ENCODE measurements around the gene GNAS.
A peak's percentile ranks its signal among the peaks of the same experiment; 100 is the strongest.
"Not testable (repeated sequence)": the region's sequence is repeated elsewhere in the genome, so short reads cannot be mapped to it uniquely, and the experiment has no call there.

Gene GNAS

DNA sequence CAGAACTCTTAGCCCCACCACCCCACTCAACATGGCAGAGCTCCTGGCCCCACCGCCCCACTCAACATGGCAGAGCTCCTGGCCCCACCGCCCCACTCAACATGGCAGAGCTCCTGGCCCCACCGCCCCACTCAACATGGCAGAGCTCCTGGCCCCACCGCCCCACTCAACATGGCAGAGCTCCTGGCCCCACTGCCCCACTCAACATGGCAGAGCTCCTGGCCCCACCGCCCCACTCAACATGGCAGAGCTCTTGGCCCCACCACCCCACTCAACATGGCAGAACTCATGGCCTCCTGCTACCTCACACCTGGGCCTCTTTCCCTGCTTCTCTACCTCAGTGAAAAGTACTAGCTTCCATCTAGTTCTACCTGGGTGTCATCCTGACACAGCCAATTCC lies 23.7 kb upstream of the GNAS start:
- not testable (repeated sequence) for DNase-seq

DNA sequence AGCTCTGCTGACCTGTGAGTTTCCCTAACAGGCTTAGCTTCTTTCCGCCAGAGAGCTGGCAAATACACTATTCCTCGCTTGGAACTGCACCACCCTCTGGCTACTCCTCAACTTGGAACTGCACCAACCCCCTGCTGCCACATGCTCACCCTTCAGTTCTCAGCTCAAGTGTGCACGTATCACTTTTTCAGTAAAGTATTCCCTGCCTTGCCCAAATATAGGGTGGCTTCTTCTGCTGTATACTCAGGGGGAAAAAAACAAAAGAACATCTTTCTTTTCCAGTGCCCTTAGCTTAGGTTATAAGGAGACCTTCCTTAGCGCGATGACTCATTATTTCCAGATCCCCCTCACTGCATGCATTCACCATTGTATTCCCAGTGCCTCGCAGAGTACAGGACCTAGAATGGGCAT lies 23.0 kb upstream of the GNAS start:
- DNase-seq: no peak

DNA sequence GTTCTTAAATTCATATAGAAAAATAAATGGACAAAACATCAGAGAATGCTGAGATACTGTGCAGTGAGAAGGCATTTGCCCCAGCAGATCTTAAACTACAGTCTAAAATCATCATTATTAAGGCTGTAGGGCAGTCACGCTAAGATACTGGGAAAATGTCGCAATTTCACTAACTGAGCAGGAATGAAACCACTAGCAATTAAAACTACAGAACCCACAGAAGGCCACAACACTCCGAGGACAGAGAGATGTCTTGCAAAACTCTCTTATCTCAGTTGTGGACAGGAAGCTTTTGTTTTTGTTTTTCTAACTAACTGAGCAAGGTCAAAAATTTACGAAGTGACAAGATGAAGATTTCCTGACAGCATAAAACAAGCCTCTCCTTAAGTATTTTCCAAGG lies 20.1 kb upstream of the GNAS start:
- DNase-seq: no peak

DNA sequence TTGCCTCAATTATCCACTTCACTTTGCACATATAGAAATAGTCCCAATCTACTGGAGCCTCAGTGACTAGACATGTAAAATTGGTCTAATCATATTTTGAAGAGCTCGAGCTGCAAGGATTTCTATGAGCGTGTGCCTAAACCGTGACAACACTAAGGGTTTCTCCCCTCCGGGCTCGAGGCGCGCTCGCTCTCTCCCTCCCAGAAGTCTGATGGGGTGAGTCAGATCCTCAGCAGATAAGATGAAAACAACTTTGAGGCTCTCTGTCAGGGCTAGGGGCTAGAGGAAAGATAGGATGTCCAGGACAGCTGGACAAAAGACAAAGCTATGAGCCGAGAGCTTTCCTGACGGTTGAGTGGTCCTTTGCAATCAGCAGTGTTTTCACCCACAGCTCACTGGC lies 18.6 kb upstream of the GNAS start:
- DNase-seq: no peak

DNA sequence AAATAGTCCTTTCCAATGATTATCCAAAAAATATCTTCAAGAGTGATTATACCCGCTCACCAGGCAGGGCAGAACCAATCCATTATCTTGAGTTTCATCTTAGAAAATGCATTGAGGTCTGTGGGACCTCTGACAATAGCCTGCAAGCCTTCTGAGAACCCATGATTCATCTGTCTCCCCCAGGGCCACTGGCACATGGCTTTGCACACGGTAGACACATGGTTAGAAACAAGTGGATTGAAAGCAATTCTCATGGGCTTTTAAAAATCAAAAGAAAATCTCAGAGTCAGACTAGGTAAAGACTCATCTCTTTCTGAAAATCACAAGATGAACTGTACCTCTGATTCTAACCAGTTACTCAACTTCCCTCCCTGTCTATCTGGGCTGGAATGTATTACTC lies 17.3 kb upstream of the GNAS start:
- DNase-seq: no peak

DNA sequence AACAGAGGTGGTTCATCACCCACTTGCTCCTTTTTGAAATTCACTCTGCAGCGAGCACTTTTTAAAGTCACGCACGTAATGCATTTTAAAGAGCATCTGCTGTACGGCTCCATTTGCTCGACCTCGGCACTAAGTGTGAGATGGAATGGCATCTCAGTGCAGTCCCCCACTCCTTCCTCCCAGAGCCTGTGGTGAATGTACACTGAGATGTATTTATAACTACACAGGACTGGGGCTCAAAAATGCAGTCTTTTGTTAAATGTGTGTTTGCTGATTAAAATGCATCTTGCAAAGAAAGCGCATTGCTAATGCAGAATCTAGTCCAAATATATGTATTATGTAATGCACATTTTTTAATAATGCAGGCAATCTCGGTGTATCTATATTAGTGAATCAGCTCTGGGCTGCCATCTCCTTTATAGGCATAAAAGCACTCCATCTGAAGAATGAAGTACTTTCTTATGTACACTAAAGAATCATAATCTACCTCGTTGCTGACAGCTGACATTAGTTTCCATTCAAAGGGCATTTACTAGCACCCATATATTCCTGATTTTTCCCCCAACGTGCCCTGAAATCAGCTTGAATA lies 15.8 kb upstream of the GNAS start:
- DNase-seq: no peak

DNA sequence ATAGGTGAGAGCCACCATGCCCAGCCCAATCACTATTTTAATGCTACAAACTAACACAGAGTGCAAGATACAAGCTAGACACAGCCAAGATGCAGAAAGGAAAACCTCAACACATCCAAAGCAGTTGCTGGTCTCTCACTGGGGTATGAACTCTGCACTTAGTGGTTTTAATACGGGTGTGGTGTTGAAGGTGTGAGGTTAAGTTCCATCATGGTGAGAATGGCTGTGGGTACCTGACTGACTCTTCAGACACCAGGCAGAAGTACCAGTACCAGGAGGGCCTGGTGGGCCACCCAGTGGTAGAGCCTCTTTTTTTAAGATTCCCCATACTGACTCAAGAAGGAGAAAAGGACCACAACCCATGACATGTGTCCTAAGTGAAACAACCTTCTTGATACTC lies 14.8 kb upstream of the GNAS start:
- DNase-seq: no peak

DNA sequence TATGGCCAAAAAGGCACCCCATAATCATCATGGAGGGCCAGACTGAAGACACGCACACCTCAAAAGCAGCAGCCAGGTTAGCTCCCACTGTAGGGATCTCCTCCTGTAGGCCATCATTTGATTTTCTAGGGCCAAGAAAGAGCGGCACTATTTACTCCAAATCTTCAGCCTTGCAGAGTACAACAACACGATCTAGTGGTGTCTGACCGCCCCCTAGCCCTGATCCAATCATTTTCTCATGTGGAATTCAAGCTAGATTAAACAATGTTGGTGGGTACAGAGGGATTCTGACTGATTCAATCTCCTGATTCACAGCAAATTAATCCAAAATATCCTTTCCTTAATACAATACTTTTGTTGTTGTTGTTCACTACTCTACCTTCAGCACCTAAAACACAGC lies 14.3 kb upstream of the GNAS start:
- no peak for DNase-seq

DNA sequence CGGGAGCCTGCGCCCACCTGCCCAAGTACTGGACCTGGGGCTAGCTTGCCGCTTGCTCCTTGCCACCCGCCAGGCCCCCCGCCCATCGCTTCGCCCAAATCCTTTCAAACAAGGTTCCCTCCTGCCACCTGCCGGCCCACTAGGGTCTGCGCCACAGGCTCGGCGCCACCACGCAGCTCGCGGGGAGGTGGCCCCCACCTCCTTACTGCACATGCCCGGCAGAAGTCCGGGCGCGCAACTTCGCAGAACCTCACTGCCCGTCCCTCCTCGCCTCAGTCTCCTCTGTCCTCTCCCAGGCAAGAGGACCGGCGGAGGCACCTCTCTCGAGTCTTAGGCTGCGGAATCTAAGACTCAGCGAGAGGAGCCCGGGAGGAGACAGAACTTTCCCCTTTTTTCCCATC lies 13.0 kb upstream of the GNAS start:
- no peak for DNase-seq

DNA sequence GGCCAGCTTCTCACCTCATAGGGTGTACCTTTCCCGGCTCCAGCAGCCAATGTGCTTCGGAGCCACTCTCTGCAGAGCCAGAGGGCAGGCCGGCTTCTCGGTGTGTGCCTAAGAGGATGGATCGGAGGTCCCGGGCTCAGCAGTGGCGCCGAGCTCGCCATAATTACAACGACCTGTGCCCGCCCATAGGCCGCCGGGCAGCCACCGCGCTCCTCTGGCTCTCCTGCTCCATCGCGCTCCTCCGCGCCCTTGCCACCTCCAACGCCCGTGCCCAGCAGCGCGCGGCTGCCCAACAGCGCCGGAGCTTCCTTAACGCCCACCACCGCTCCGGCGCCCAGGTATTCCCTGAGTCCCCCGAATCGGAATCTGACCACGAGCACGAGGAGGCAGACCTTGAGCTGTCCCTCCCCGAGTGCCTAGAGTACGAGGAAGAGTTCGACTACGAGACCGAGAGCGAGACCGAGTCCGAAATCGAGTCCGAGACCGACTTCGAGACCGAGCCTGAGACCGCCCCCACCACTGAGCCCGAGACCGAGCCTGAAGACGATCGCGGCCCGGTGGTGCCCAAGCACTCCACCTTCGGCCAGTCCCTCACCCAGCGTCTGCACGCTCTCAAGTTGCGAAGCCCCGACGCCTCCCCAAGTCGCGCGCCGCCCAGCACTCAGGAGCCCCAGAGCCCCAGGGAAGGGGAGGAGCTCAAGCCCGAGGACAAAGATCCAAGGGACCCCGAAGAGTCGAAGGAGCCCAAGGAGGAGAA lies 12.3 kb upstream of the GNAS start:
- no peak for DNase-seq

DNA sequence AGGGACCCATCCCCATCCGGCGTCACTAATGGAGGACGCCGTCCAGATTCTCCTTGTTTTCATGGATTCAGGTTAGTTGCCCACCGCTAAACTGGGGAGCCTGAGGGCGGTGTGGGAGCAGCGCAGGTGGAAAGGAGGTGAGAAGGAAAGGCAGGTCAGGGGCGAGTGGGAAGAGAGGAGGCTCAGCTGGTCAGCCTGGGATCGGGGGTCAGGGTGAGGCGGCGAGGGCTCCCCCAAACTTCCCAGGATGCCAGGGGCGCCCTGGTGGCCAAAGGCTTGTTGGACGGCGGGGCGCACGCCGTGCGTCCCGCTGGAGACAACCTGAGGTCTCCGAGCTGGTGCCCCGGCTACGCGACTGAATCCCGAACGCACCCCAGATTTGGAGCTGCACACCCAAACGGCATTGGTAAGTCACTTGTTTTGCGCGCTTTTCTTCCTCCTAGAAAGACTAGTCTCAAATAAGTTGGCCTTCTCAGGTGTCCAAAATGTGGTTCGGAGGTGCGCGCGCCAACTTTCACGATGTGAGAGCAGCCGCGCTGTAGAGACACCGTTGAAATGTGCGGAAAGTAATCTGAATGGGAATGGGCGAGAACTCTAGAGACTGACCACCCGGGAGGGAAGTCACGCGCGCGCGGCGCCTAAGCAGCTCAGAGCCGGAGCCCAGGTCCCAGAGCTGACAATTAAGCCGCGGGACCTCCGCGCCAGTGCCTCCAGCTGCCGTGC lies 11.5 kb upstream of the GNAS start:
- DNase-seq: no peak

DNA sequence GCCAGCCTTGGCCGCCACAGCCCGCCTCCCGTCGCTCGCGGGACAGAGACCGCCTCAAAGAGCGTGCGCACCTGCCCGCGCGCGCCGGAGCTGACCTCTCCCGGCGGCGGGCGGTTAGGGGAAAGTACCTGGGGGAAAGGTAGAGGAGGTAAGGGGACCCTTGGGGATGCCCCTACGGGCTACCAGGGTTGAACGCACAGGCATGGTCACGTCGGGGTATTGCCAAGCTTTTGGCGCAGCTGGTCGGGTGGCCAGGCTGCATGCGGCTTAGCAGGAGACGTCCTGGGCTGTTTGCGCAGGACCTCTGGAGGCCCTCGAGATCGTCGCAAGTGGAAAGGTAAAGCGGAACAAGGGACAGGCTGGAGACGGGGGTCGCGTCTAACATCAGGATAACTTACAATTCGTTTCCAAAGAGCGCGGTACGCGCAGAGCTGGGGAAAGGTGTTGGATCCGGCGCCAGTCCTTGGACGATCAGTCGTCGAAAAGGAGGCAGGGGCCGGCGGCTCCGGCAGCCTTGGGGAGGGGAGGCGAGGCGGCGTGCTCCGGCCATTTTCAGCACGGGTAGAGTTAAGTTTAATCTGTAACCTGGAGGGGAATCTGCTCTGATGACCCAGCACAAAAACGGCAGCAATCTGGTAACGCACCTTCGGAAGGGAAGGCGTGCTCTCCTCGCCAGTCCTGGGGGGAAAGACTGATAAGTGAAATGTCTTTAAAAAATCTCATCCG lies 10.8 kb upstream of the GNAS start:
- no peak for DNase-seq

DNA sequence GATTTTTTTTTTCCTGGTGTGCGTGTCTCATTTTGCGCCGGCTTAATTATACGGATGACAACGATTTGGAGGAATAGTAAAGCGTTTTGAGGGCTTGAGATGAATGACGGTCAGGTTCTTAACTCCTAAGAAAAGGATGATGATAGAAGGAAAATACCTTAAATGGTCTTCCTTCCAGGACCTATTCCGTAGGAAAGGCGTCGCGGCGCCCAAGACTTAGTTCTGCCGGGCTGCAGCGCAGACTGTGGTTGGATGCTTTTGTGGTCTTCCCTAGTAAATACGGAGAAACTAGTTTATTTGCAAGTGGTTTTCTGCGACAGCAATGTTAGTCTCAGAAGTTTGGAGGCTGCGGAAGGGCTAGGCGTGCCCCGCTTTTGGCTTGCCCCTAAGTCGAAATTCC lies 10.2 kb upstream of the GNAS start:
- no peak for DNase-seq

DNA sequence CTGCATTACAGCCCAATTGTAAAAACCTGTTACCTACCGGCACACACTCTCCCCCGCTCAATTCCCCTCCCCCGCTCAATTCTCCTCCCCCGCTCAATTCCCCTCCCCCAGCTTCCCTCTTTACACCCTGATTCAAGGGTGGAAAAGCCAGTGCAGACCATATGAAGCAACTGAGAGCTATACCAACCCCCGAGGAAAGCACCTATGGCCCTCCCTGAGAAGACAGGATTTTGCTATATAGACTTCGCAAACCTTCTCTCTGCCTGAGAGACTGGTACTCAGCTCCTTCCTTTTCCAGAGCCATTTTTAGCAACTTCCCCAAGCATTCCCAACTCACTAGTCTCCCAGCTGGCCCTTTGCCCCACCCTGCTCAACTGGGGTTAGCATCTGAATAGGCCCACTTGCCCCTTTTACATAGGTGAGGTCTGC lies 9.4 kb upstream of the GNAS start:
- no peak for DNase-seq

DNA sequence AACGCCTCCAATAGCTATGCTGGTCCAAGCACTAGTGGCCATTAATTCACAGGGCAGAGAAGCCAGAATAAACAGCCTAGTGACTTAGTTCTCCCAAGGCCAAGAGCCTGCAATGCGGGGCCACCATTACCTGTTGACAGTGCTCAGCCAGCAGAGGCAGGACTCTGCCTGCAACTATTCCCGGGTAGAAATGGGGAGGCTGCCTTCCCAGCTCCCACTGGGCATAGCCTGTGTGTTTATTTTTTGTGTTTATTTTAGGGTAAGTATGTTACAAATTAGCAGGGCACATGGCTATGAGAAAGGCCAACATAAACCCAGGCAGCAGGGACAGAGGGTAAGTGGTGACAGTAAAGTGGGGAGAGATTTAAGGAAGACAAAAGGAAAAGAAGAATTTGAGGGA lies 6.8 kb upstream of the GNAS start:
- no peak for DNase-seq

DNA sequence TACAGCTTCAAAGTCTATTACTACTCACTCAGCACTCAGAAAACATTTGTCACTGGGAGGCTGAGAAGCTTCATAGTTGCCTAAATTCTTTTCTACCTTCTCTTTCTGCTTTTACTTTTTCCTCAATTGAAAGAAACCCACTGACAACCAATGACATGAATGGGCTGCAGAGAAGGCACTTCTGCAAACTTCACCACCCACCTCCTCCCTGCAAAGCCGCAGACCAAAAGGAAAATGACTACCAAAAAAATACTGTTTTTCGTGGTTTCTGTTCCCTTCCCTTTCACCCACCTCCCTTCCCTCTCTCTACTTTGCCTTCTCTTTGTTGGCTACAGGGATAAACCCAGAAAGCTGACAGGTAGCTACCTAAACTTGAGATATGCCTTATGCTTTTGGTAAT lies 5.1 kb upstream of the GNAS start:
- DNase-seq: no peak

DNA sequence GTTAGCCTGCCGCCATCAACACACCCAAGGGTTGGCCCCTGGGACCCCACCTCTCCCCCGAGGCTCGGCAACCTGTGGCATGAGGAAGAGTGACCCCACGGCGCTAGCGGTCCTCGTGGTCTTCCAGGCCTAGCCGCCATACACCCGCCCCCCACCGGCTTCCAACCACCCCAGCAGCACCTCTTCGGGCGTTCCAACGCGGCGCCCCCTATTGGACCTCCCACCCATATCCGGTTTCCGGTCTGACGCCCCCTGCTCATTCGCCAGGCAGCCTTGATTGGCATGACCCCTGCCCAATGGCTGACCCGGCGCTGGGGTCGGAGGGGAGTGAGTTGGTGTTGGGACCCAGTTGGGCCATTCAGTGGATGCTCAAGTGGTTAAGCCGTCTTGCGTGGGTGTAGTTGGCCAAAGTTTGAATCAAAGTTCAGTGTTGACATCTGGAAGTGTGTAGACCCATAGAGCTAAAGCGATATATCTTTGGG lies 1.8 kb upstream of the GNAS start, which contains the start of gene GNAS-AS1:
TSS of gene GNAS-AS1 (minus strand) at position 210 of the 482 bp plus-strand sequence.
- peak; percentile 82 for DNase-seq

DNA sequence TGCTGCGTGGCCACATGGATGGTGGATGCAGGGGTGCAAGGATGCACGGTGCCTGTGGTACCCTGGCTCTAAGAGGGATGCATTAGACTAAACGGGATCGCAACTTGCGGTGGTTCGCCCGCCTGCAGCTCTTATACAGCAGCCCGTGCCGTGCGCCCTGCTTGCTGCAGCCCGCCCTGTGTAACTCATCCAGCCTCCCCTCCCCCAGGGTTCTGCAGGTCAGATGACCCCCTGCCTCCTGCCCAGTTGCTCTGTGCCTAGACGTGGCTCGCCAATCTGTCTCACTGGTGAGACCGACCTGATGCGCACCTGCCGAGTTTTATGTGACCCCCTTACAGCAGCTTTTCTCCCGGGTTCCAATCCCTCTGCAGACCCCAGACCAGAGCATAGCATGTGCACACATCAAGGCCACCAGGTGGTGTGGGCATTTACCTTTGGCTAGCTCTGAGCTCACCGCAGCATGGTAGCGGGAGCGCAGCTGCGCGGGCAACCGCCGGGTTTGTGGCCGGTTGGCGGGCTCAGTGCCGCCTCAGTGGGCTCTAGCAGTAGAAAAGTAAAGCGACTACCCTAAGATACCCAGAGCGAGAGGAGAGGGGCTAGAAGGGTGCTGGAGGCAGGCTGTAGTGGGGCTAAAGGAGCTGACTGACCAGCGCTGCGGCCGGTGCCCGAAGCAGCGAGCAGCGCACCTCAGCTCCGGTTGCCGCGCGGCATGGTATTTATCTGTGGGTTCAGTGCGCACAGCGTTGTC lies 1.1 kb upstream of the GNAS start:
- DNase-seq: no peak

DNA sequence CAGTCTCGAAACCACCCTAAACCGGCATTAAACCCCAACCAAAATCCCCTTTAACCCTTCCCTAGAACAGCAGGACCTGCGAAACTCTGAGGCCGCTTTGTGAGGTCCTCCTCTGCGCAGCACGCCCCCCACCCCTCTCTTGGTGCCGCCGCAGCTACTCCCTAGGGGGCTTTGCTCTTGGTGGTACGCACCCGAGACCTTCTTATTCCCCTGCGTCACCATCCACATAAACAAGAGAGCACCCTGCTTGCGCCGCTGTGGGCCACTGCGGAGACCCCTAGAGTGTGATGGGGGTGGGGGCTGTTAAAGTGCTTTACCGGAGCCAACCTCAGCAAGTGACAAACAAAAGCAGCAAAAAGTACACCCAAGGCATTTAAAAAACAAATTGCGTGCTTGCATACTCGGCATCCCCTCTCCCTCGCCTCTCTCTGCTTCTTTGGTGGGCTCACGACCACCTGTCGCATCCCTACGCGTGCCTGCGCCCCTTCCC lies 502 bp upstream of the GNAS start:
- DNase-seq: no peak

DNA sequence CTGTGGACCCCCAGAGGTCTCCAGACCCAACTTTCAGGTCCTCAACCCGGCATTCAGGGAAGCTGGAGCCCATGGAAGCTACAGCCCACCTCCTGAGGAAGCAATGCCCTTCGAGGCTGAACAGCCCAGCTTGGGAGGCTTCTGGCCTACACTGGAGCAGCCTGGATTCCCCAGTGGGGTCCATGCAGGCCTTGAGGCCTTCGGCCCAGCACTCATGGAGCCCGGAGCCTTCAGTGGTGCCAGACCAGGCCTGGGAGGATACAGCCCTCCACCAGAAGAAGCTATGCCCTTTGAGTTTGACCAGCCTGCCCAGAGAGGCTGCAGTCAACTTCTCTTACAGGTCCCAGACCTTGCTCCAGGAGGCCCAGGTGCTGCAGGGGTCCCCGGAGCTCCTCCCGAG lies 950 bp downstream of the GNAS start:
- DNase-seq: no peak

DNA sequence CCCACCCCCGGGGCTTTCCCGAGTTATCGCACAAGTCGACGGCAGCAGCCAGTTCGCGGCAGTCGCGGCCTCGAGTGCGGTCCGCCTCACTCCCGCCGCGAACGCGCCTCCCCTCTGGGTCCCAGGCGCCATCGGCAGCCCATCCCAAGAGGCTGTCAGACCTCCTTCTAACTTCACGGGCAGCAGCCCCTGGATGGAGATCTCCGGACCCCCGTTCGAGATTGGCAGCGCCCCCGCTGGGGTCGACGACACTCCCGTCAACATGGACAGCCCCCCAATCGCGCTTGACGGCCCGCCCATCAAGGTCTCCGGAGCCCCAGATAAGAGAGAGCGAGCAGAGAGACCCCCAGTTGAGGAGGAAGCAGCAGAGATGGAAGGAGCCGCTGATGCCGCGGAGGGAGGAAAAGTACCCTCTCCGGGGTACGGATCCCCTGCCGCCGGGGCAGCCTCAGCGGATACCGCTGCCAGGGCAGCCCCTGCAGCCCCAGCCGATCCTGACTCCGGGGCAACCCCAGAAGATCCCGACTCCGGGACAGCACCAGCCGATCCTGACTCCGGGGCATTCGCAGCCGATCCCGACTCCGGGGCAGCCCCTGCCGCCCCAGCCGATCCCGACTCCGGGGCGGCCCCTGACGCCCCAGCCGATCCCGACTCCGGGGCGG lies 1.6 kb downstream of the GNAS start:
- DNase-seq: no peak
